ENCODE measurements around the gene RNF113B. TPM values are rescaled to one million over a fixed set of nuclear protein-coding genes. Genes with fewer than 3 reads are reported as not detected.

Gene RNF113B
- total RNA-seq, 2 experiments from 2014 or later: not detected

GRCh38 chr13:98216135-98216565 is 39.1 kb upstream of the RNF113B start:
- H3K4me3 Mint-ChIP-seq: no peak overlapping the region
- H3K4me1 Mint-ChIP-seq (ENCODE audit: low read depth): no peaks in the 10 kb centered on the region
- no peaks in the 10 kb centered on the region for H3K36me3 Mint-ChIP-seq (ENCODE audit: low read depth)
- peaks cover 2% of the 10 kb centered on the region for H3K27me3 Mint-ChIP-seq (ENCODE audit: low read depth)
- DNase-seq (no peak), ATAC-seq (no peak)
- H3K9me3 Mint-ChIP-seq (ENCODE audit: insufficient read depth): no peaks in the 10 kb centered on the region
- POLR2A ChIA-PET: no interaction called here
- H3K27ac Mint-ChIP-seq: no peak overlapping the region
- CTCF ChIA-PET: no interaction called here

- ATAC-seq (no peak), DNase-seq (no peak)
- ChIA-PET POLR2A (no interaction called here), CTCF (no interaction called here)
- Mint-ChIP-seq H3K27ac (no peak overlapping the region), H3K9me3 (ENCODE audit: insufficient read depth) (no peaks in the 10 kb centered on the region), H3K4me1 (ENCODE audit: low read depth) (no peaks in the 10 kb centered on the region), H3K4me3 (no peak overlapping the region), H3K36me3 (ENCODE audit: low read depth) (no peaks in the 10 kb centered on the region), H3K27me3 (ENCODE audit: low read depth) (no peaks in the 10 kb centered on the region)
Measured at GRCh38 chr13:98215508-98215907, 38.4 kb upstream of the RNF113B start.

GRCh38 chr13:98214707-98215106 is 37.6 kb upstream of the RNF113B start:
- no peak for ATAC-seq
- Mint-ChIP-seq H3K4me3 (no peak overlapping the region), H3K27ac (no peak overlapping the region), H3K9me3 (ENCODE audit: insufficient read depth) (no peaks in the 10 kb centered on the region), H3K4me1 (ENCODE audit: low read depth) (no peaks in the 10 kb centered on the region), H3K27me3 (ENCODE audit: low read depth) (no peaks in the 10 kb centered on the region), H3K36me3 (ENCODE audit: low read depth) (no peaks in the 10 kb centered on the region)
- no peak for DNase-seq
- ChIA-PET CTCF (no interaction called here), POLR2A (no interaction called here)

GRCh38 chr13:98214008-98214643 is 37.1 kb upstream of the RNF113B start:
- CTCF ChIA-PET: no interaction called here

GRCh38 chr13:98213354-98213753 is 36.3 kb upstream of the RNF113B start:
- H3K36me3 Mint-ChIP-seq (ENCODE audit: low read depth): no peaks in the 10 kb centered on the region
- H3K4me1 Mint-ChIP-seq (ENCODE audit: low read depth): no peaks in the 10 kb centered on the region
- no peaks in the 10 kb centered on the region for H3K27me3 Mint-ChIP-seq (ENCODE audit: low read depth)
- no peaks in the 10 kb centered on the region for H3K9me3 Mint-ChIP-seq (ENCODE audit: insufficient read depth)
- ChIA-PET CTCF (no interaction called here), POLR2A (no interaction called here)
- no peak for ATAC-seq
- H3K27ac Mint-ChIP-seq: no peak overlapping the region
- no peak overlapping the region for H3K4me3 Mint-ChIP-seq
- DNase-seq: no peak

More at GRCh38 chr13:98214008-98214643, 37.1 kb upstream of the RNF113B start:
- POLR2A ChIA-PET: no interaction called here
- no peak overlapping the region for H3K27ac Mint-ChIP-seq
- no peaks in the 10 kb centered on the region for H3K27me3 Mint-ChIP-seq (ENCODE audit: low read depth)
- no peaks in the 10 kb centered on the region for H3K36me3 Mint-ChIP-seq (ENCODE audit: low read depth)
- no peaks in the 10 kb centered on the region for H3K4me1 Mint-ChIP-seq (ENCODE audit: low read depth)
- H3K9me3 Mint-ChIP-seq (ENCODE audit: insufficient read depth): no peaks in the 10 kb centered on the region
- no peak overlapping the region for H3K4me3 Mint-ChIP-seq
- ATAC-seq: no peak
- DNase-seq: no peak

DNA sequence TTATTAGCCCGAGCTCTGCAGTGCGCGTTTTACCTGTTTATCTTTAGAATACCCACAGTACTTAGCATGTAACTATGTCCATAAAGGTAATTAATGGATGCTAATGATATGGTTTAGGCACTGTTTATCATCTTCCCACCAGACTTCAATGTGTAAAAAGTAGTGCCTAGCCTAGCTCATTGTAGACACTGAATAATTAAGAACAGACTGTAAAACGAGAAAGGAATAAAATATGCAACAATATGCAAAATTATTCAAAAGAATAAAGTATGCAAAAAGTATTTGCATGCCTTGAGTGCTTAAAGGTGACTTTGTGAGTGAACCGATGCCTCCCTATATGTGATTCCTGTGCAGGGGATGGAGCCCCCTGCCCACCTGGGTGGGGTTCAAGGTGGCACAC is 35.7 kb upstream of the RNF113B start:
- ChIA-PET POLR2A (no interaction called here), CTCF (no interaction called here)
- ATAC-seq (no peak), DNase-seq (no peak)
- Mint-ChIP-seq H3K27ac (no peak overlapping the region), H3K36me3 (ENCODE audit: low read depth) (no peaks in the 10 kb centered on the region), H3K4me1 (ENCODE audit: low read depth) (no peaks in the 10 kb centered on the region), H3K9me3 (ENCODE audit: insufficient read depth) (no peaks in the 10 kb centered on the region), H3K27me3 (ENCODE audit: low read depth) (no peaks in the 10 kb centered on the region), H3K4me3 (no peak overlapping the region)

DNA sequence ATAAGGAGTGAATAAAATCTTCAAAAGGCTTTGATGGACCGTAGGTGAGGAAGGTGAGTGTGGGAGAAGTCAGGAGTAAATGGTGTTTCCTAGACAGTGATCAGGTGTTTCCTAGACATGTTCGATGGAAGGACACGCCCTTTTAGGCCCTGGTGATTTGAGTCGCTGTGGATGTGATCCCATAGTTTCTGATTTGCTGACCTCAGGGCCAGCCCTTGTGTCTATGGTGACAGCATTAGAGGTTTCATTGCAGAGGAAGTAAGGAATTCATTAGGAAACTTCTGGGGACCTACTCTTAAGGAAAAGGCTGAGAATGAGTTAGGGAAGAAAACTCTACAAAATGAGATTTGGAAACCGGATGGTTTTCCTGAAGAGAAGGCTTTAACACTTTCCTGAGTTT is 31.5 kb upstream of the RNF113B start:
- no peak for DNase-seq
- POLR2A ChIA-PET: no interaction called here
- no peak overlapping the region for H3K4me3 Mint-ChIP-seq
- H3K4me1 Mint-ChIP-seq (ENCODE audit: low read depth): no peaks in the 10 kb centered on the region
- CTCF ChIA-PET: no interaction called here
- no peaks in the 10 kb centered on the region for H3K9me3 Mint-ChIP-seq (ENCODE audit: insufficient read depth)
- H3K27me3 Mint-ChIP-seq (ENCODE audit: low read depth): no peaks in the 10 kb centered on the region
- no peak overlapping the region for H3K27ac Mint-ChIP-seq
- H3K36me3 Mint-ChIP-seq (ENCODE audit: low read depth): no peaks in the 10 kb centered on the region
- no peak for ATAC-seq

GRCh38 chr13:98207416-98207815 is 30.3 kb upstream of the RNF113B start:
- H3K27ac Mint-ChIP-seq: no peak overlapping the region
- ChIA-PET POLR2A (no interaction called here), CTCF (no interaction called here)
- no peak for ATAC-seq
- no peaks in the 10 kb centered on the region for H3K9me3 Mint-ChIP-seq (ENCODE audit: insufficient read depth)
- H3K27me3 Mint-ChIP-seq (ENCODE audit: low read depth): no peaks in the 10 kb centered on the region
- no peaks in the 10 kb centered on the region for H3K36me3 Mint-ChIP-seq (ENCODE audit: low read depth)
- H3K4me3 Mint-ChIP-seq: no peak overlapping the region
- no peaks in the 10 kb centered on the region for H3K4me1 Mint-ChIP-seq (ENCODE audit: low read depth)
- no peak for DNase-seq

DNA sequence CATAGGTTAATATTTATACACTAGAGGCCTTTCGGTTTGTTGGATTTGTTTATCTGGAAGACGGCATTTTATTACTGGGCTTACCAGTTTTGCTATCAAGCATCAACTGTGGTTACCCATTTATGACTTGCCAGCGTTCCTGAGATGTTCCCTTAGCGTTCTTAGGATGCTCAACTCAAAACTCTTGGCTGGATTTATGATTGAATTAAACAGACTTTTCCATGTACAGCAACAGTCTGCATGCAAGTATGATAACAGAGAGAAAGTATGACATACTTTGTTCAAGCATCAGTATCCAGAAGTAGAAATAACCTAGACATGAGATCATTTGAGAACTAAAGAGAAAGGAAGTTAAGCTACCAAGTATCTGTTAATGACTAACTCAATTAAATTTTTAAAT is 29.9 kb upstream of the RNF113B start:
- Mint-ChIP-seq H3K27me3 (ENCODE audit: low read depth) (no peaks in the 10 kb centered on the region), H3K4me3 (no peak overlapping the region), H3K27ac (no peak overlapping the region), H3K36me3 (ENCODE audit: low read depth) (no peaks in the 10 kb centered on the region), H3K9me3 (ENCODE audit: insufficient read depth) (no peaks in the 10 kb centered on the region), H3K4me1 (ENCODE audit: low read depth) (no peaks in the 10 kb centered on the region)
- ATAC-seq: no peak
- ChIA-PET POLR2A (no interaction called here), CTCF (no interaction called here)
- no peak for DNase-seq

DNA sequence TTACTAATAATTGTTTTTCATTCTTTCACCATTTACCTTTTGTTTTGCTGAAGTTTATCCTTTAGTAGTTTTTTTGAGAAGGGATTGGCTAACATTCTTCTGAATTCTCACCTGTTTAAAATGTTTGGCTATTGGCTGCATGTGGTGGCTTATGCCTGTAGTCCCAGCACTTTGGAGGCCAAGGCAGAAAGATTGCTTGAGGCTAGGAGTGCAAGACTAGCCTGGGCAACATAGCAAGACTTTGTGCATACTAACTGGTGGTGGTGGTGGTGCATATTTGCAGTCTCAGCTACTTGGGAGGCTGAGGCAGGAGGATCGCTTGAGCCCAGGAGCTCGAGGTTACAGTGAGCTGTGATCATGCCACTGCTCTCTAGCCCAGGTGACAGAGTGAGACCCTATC is 27.5 kb upstream of the RNF113B start:
- POLR2A ChIA-PET: no interaction called here
- no peak for ATAC-seq
- Mint-ChIP-seq H3K36me3 (ENCODE audit: low read depth) (no peaks in the 10 kb centered on the region), H3K27me3 (ENCODE audit: low read depth) (no peaks in the 10 kb centered on the region), H3K27ac (no peak overlapping the region), H3K4me3 (no peak overlapping the region), H3K9me3 (ENCODE audit: insufficient read depth) (no peaks in the 10 kb centered on the region), H3K4me1 (ENCODE audit: low read depth) (no peaks in the 10 kb centered on the region)
- no peak for DNase-seq
- CTCF ChIA-PET: no interaction called here

GRCh38 chr13:98203646-98204326 is 26.7 kb upstream of the RNF113B start:
- Mint-ChIP-seq H3K27ac (no peak overlapping the region), H3K27me3 (ENCODE audit: low read depth) (no peaks in the 10 kb centered on the region), H3K9me3 (ENCODE audit: insufficient read depth) (no peaks in the 10 kb centered on the region), H3K4me3 (no peak overlapping the region), H3K4me1 (ENCODE audit: low read depth) (no peaks in the 10 kb centered on the region), H3K36me3 (ENCODE audit: low read depth) (no peaks in the 10 kb centered on the region)
- DNase-seq (no peak), ATAC-seq (no peak)
- ChIA-PET CTCF (no interaction called here), POLR2A (no interaction called here)

GRCh38 chr13:98201984-98202383 is 24.9 kb upstream of the RNF113B start:
- Mint-ChIP-seq H3K27me3 (ENCODE audit: low read depth) (no peaks in the 10 kb centered on the region), H3K9me3 (ENCODE audit: insufficient read depth) (no peaks in the 10 kb centered on the region), H3K4me3 (no peak overlapping the region), H3K27ac (no peak overlapping the region), H3K4me1 (ENCODE audit: low read depth) (no peaks in the 10 kb centered on the region), H3K36me3 (ENCODE audit: low read depth) (no peaks in the 10 kb centered on the region)
- ATAC-seq (no peak), DNase-seq (no peak)
- CTCF ChIA-PET: no interaction called here
- POLR2A ChIA-PET: no interaction called here

DNA sequence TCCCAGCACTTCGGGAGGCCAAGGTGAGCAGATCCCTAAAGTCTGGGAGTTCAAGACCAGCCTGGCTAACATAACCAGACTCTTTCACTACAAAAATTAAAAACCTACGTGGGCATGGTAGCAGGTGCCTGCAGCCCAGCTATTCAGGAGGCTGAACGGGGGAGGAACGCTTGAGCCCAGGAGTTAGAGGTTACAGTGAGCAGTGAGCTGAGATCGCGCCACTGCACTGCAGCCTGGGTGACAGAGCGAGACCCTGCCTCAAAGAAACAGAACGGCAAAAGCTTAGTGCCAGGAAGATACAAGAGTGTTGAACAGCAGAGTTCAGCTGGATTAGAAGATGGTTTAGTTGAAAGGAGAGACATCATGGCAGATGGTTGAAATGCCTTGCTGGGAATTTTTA is 24.1 kb upstream of the RNF113B start:
- ATAC-seq (no peak), DNase-seq (no peak)
- Mint-ChIP-seq H3K27ac (no peak overlapping the region), H3K4me3 (no peak overlapping the region), H3K36me3 (ENCODE audit: low read depth) (no peaks in the 10 kb centered on the region), H3K9me3 (ENCODE audit: insufficient read depth) (no peaks in the 10 kb centered on the region), H3K27me3 (ENCODE audit: low read depth) (no peaks in the 10 kb centered on the region), H3K4me1 (ENCODE audit: low read depth) (no peaks in the 10 kb centered on the region)
- ChIA-PET POLR2A (no interaction called here), CTCF (no interaction called here)
